HepG2 (cell line): ENCODE data around the gene MEDAG. TPM values are rescaled to one million over a fixed set of nuclear protein-coding genes. Genes with fewer than 3 reads are reported as not detected.

Source experiments
- HCFC1 ChIP-seq: fragments of 150-350 bp; IDR thresholded peaks from 2 replicates; pipeline ENCODE4 v1.6.1; 2014; ENCODE audit warnings: low read depth, low read length
- HDAC1 ChIP-seq: sonication (generic); formaldehyde crosslinking; IDR thresholded peaks from 2 replicates; pipeline ENCODE4 v1.5.1; 2020; ENCODE audit warnings: mild to moderate bottlenecking, missing genetic modification reagents
- HES4 ChIP-seq: sonication (generic); formaldehyde crosslinking; IDR thresholded peaks from 2 replicates; pipeline ENCODE4 v1.9.0; 2021; ENCODE audit warnings: mild to moderate bottlenecking, missing genetic modification reagents, borderline replicate concordance
- JUNB ChIP-seq: sonication (generic); formaldehyde crosslinking; IDR thresholded peaks from 2 replicates; pipeline ENCODE4 v1.8.0; 2022; ENCODE audit warnings: missing genetic modification reagents, mild to moderate bottlenecking, borderline replicate concordance
- KAT2B ChIP-seq: fragments of 150-350 bp; IDR thresholded peaks from 2 replicates; pipeline ENCODE4 v1.6.1; 2014; ENCODE audit warnings: low read depth, low read length, borderline replicate concordance
- KMT2A ChIP-seq: sonication (generic); formaldehyde crosslinking; IDR thresholded peaks from 2 replicates; pipeline ENCODE4 v1.4.0; 2020; ENCODE audit warnings: missing genetic modification reagents
- NFE2L1 ChIP-seq: sonication (generic); formaldehyde crosslinking; IDR thresholded peaks from 2 replicates; pipeline ENCODE4 v1.4.0; 2020; ENCODE audit warnings: missing genetic modification reagents, mild to moderate bottlenecking, borderline replicate concordance
- NR1H2 ChIP-seq: sonication (generic); formaldehyde crosslinking; IDR thresholded peaks from 2 replicates; pipeline ENCODE4 v1.8.1; 2022; ENCODE audit warnings: low read depth, missing genetic modification reagents, borderline replicate concordance
- PCBP1 ChIP-seq: fragments of 200-400 bp; formaldehyde crosslinking; IDR thresholded peaks from 2 replicates; pipeline ENCODE4 v1.6.1; 2017; ENCODE audit warnings: mild to moderate bottlenecking, low read depth, low read length, borderline replicate concordance
- PLSCR1 ChIP-seq: sonication (generic); formaldehyde crosslinking; IDR thresholded peaks from 2 replicates; pipeline ENCODE4 v1.5.0; 2020; ENCODE audit warnings: missing genetic modification reagents, mild to moderate bottlenecking, borderline replicate concordance
- REL ChIP-seq: sonication (generic); formaldehyde crosslinking; conservative IDR thresholded peaks from 2 replicates; pipeline ENCODE4 v1.8.0; 2022; ENCODE audit warnings: mild to moderate bottlenecking, missing genetic modification reagents, moderate library complexity
- RFX5 ChIP-seq: IDR thresholded peaks from 2 replicates; pipeline ENCODE4 v1.6.1; 2011; ENCODE audit warnings: low read depth, low read length, improper control_type of control experiment
- RFXAP ChIP-seq: sonication (generic); formaldehyde crosslinking; IDR thresholded peaks from 2 replicates; pipeline ENCODE4 v1.4.0; 2020; ENCODE audit warnings: missing genetic modification reagents, borderline replicate concordance
- SAP130 ChIP-seq: IDR thresholded peaks from 2 replicates; pipeline ENCODE4 v1.6.1; 2016; ENCODE audit warnings: low read depth
- TBL1XR1 ChIP-seq: fragments of 150-350 bp; IDR thresholded peaks from 2 replicates; pipeline ENCODE4 v1.6.1; 2014; ENCODE audit warnings: borderline replicate concordance, low read length; ENCODE audit not compliant: partially characterized antibody
- TCF7 ChIP-seq: sonication (generic); IDR thresholded peaks from 2 replicates; pipeline ENCODE4 v1.6.1; 2016; ENCODE audit warnings: antibody characterized with exemption, low read depth
- TOE1 ChIP-seq: sonication (generic); formaldehyde crosslinking; IDR thresholded peaks from 2 replicates; pipeline ENCODE4 v1.4.0; 2020; ENCODE audit warnings: mild to moderate bottlenecking, missing genetic modification reagents
- YEATS4 ChIP-seq: sonication (generic); formaldehyde crosslinking; IDR thresholded peaks from 2 replicates; pipeline ENCODE4 v1.4.0; 2020; ENCODE audit warnings: missing genetic modification reagents, borderline replicate concordance
- ZHX1 ChIP-seq: sonication (generic); formaldehyde crosslinking; IDR thresholded peaks from 2 replicates; pipeline ENCODE4 v1.8.1; 2022; ENCODE audit warnings: low read depth, mild to moderate bottlenecking, missing genetic modification reagents
- ZKSCAN5 ChIP-seq: sonication (generic); formaldehyde crosslinking; IDR thresholded peaks from 2 replicates; pipeline ENCODE4 v1.5.1; 2020; ENCODE audit warnings: mild to moderate bottlenecking, missing genetic modification reagents
- ZNF224 ChIP-seq: sonication (generic); formaldehyde crosslinking; IDR thresholded peaks from 2 replicates; pipeline ENCODE4 v1.5.0; 2020; ENCODE audit warnings: mild to moderate bottlenecking, missing genetic modification reagents
- ZNF24 ChIP-seq: fragments of 450-650 bp; IDR thresholded peaks from 2 replicates; pipeline ENCODE4 v1.6.1; 2017; ENCODE audit warnings: antibody characterized with exemption, mild to moderate bottlenecking
- ZNF382 ChIP-seq: sonication (generic); formaldehyde crosslinking; IDR thresholded peaks from 2 replicates; pipeline ENCODE4 v1.5.0; 2020; ENCODE audit warnings: missing genetic modification reagents, mild to moderate bottlenecking, borderline replicate concordance
- ZNF768 ChIP-seq: sonication (generic); formaldehyde crosslinking; IDR thresholded peaks from 2 replicates; pipeline ENCODE4 v1.4.0; 2020; ENCODE audit warnings: missing genetic modification reagents
- ZZZ3 ChIP-seq: sonication (generic); formaldehyde crosslinking; IDR thresholded peaks from 2 replicates; pipeline ENCODE4 v1.4.0; 2020; ENCODE audit warnings: missing genetic modification reagents, mild to moderate bottlenecking, borderline replicate concordance
- polyA plus RNA-seq, 8 experiments: library from polyadenylated mRNA; depleted of rRNA in 3 of 8; stranded (reverse) in 7 of 8; unstranded in 1 of 8; fragments of >200 nt; fragmentation: Illumina TruSeq in 4 of 8; extraction: Trizol in 4 of 8; gene quantifications; 2 replicates each; pipeline versions ENCODE4 v1.2.1 to v1.2.3, GENCODE V29; 2011 to 2016; ENCODE audit warnings: low read depth in 4 of 8, missing spikeins in 1 of 8, mixed read lengths in 1 of 8; ENCODE audit not compliant: insufficient read depth in 1 of 8
- total RNA-seq, 5 experiments: library from RNA; depleted of rRNA; stranded (reverse); fragments of >200 nt; fragmentation: Illumina TruSeq; extraction: Trizol; gene quantifications; 2 replicates each; pipeline ENCODE4 v1.2.3, GENCODE V29; 2016; ENCODE audit warnings: low read depth in 1 of 5
- TF ChIP-seq, protein P1 (sequence below): sonication (generic); formaldehyde crosslinking; conservative IDR thresholded peaks from 2 replicates; pipeline ENCODE4 v1.8.1; 2023; ENCODE audit warnings: missing genetic modification reagents

MEDAG gene
- total and polyA plus RNA-seq, 2 of the 13 experiments (the other 11 are each of a cell fraction or from before 2014, with no cell fraction given): not detected

- no peak for TF ChIP-seq REL
- no peak for TF ChIP-seq JUNB (CRISPR knock-in tag)
- TF ChIP-seq HCFC1: no peak
- no peak for TF ChIP-seq NR1H2 (CRISPR knock-in tag)
- TF ChIP-seq TOE1 (CRISPR knock-in tag): no peak
- 0 out of 2 replicates have a peak, but pooled peaks have one; percentile 36 for TF ChIP-seq ZNF24
- peak; percentile 83; the same call in 1 of the 2 replicates for TF ChIP-seq ZNF768 (CRISPR knock-in tag)
- TF ChIP-seq SAP130 (CRISPR knock-in tag): peak; percentile 67
- TF ChIP-seq YEATS4: no peak
- TF ChIP-seq, protein P1, sequence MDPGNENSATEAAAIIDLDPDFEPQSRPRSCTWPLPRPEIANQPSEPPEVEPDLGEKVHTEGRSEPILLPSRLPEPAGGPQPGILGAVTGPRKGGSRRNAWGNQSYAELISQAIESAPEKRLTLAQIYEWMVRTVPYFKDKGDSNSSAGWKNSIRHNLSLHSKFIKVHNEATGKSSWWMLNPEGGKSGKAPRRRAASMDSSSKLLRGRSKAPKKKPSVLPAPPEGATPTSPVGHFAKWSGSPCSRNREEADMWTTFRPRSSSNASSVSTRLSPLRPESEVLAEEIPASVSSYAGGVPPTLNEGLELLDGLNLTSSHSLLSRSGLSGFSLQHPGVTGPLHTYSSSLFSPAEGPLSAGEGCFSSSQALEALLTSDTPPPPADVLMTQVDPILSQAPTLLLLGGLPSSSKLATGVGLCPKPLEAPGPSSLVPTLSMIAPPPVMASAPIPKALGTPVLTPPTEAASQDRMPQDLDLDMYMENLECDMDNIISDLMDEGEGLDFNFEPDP (CRISPR knock-in tag): no peak
- no peak for TF ChIP-seq NFE2L1 (CRISPR knock-in tag)
- TF ChIP-seq HES4 (CRISPR knock-in tag): no peak
- no peak for TF ChIP-seq RFX5
- TF ChIP-seq TBL1XR1: no peak
- no peak for TF ChIP-seq KAT2B
- no peak for TF ChIP-seq ZKSCAN5 (CRISPR knock-in tag)
- no peak for TF ChIP-seq KMT2A (CRISPR knock-in tag)
- TF ChIP-seq ZZZ3 (CRISPR knock-in tag): no peak
- peak; percentile 36 for TF ChIP-seq HDAC1 (CRISPR knock-in tag)
- TF ChIP-seq PCBP1: no peak
- no peak for TF ChIP-seq ZNF382 (CRISPR knock-in tag)
- TF ChIP-seq ZNF224: 0 out of 2 replicates have a peak, but pooled peaks have one; percentile 21
- no peak for TF ChIP-seq ZHX1 (CRISPR knock-in tag)
- TF ChIP-seq TCF7: no peak
- no peak for TF ChIP-seq PLSCR1 (CRISPR knock-in tag)
- no peak for TF ChIP-seq RFXAP
These were observed 40.7 kb upstream of the MEDAG start (continued) for GRCh38 chr13:30865123-30866049.
